A549 (cell line): Measurements from ENCODE around the gene ULK4. TPM values are rescaled to one million over a fixed set of nuclear protein-coding genes. Genes with fewer than 3 reads are reported as not detected.

Experiments
- ATAC-seq, 2 experiments: fragments of 200-7000 bp in 1 of 2; fragments of >200 bp in 1 of 2; cut with Nextera tagmentation in 1 of 2; cut with Tn5 transposase in 1 of 2; 3 replicates each; pipeline versions ENCODE4 v1.8.0 to v1.9.1; 2018 to 2020; ENCODE audit warnings: mild to moderate bottlenecking in 1 of 2, moderate library complexity in 1 of 2
- CTCF ChIA-PET: fragments of 300-600 bp; sonication (Branson Sonifier 250); formaldehyde crosslinking; extraction: SDS; loops from one replicate; lab custom pipeline; 2021; ENCODE audit warnings: antibody characterized with exemption, inconsistent platforms; lab: Yijun Ruan, JAX
- POLR2A ChIA-PET: fragments of 350-600 bp; formaldehyde crosslinking; extraction: SDS; loops from one replicate; lab custom pipeline; 2021; ENCODE audit warnings: antibody characterized with exemption, inconsistent platforms; lab: Yijun Ruan, JAX
- DNase-seq, 2 experiments: peaks; one replicate each; pipeline versions ENCODE4 v3.0.0 to v3.0.0-alpha.2; 2011 to 2016; ENCODE audit warnings: low read depth in 1 of 2, low spot score in 1 of 2
- FAIRE-seq: peaks from 2 replicates; lab custom pipeline; 2011; peaks lifted over from hg19 to GRCh38; lab: Jason Lieb, UNC
- H3K27ac ChIP-seq, 2 experiments: fragments of >200 bp; sonication (Bioruptor Twin); formaldehyde crosslinking; 3 replicates each; pipeline ENCODE4 v1.5.1; 2016 to 2017
- H3K4me1 ChIP-seq: fragments of >200 bp; sonication (Bioruptor Twin); formaldehyde crosslinking; 3 replicates; pipeline ENCODE4 v1.6.1; 2016
- H3K4me2 ChIP-seq: fragments of >200 bp; sonication (Bioruptor Twin); formaldehyde crosslinking; 3 replicates; pipeline ENCODE4 v1.6.1; 2016
- H3K4me3 ChIP-seq: fragments of >200 bp; sonication (Bioruptor Twin); formaldehyde crosslinking; 3 replicates; pipeline ENCODE4 v1.5.1; 2016
- H3K9me3 ChIP-seq: fragments of >200 bp; sonication (Bioruptor Twin); formaldehyde crosslinking; 3 replicates; pipeline ENCODE4 v1.6.1; 2016
- ATOH8 ChIP-seq: fragments of 250-450 bp; sonication (Bioruptor Pico); IDR thresholded peaks from 2 replicates; pipeline ENCODE4 v1.5.0; 2020; ENCODE audit warnings: low read depth, mild to moderate bottlenecking, moderate library complexity
- BHLHE40 ChIP-seq: IDR thresholded peaks from 2 replicates; pipeline ENCODE4 v1.6.1; 2012; ENCODE audit warnings: low read depth, low read length, inconsistent platforms
- CBX8 ChIP-seq: fragments of 200-600 bp; sonication (generic); IDR thresholded peaks from 2 replicates; pipeline ENCODE4 v1.6.1; 2016
- CTCF ChIP-seq: fragments of >200 bp; sonication (Bioruptor Twin); formaldehyde crosslinking; IDR thresholded peaks from 3 replicates; pipeline ENCODE4 v1.5.1; 2016
- EHMT2 ChIP-seq: fragments of 200-600 bp; sonication (generic); IDR thresholded peaks from 2 replicates; pipeline ENCODE4 v1.6.1; 2016; ENCODE audit warnings: antibody characterized with exemption, low read depth, mild to moderate bottlenecking, moderate library complexity
- ELK1 ChIP-seq: fragments of 150-350 bp; IDR thresholded peaks from 2 replicates; pipeline ENCODE4 v1.6.1; 2014; ENCODE audit warnings: low read depth, mild to moderate bottlenecking, low read length
- ESRRA ChIP-seq: fragments of 150-350 bp; IDR thresholded peaks from 2 replicates; pipeline ENCODE4 v1.6.1; 2014; ENCODE audit warnings: mild to moderate bottlenecking, low read length, borderline replicate concordance
- GATA3 ChIP-seq: IDR thresholded peaks from 2 replicates; pipeline ENCODE4 v1.6.1; 2012; ENCODE audit warnings: borderline replicate concordance
- JUN ChIP-seq, 2 experiments: fragments of >200 bp; sonication (Bioruptor Twin); formaldehyde crosslinking; IDR thresholded peaks; 2 replicates in 1 of 2; 3 replicates in 1 of 2; pipeline ENCODE4 v1.6.1; 2016 to 2017
- KDM1A ChIP-seq: fragments of 200-600 bp; sonication (generic); IDR thresholded peaks from 2 replicates; pipeline ENCODE4 v1.6.1; 2016; ENCODE audit warnings: low read depth, mild to moderate bottlenecking
- KDM5A ChIP-seq: fragments of 200-600 bp; sonication (generic); IDR thresholded peaks from 2 replicates; pipeline ENCODE4 v1.6.1; 2016; ENCODE audit warnings: antibody characterized with exemption, mild to moderate bottlenecking
- MAFK ChIP-seq: fragments of 450-650 bp; IDR thresholded peaks from 2 replicates; pipeline ENCODE4 v1.6.1; 2014; ENCODE audit not compliant: partially characterized antibody
- MAX ChIP-seq: IDR thresholded peaks from 2 replicates; pipeline ENCODE4 v1.6.1; 2012
- MYC ChIP-seq: IDR thresholded peaks from 2 replicates; pipeline ENCODE4 v1.6.1; 2012; ENCODE audit warnings: mild to moderate bottlenecking, inconsistent platforms, low read length, improper control_type of control experiment, borderline replicate concordance
- NPAS2 ChIP-seq: fragments of 250-450 bp; sonication (Bioruptor Pico); IDR thresholded peaks from 2 replicates; pipeline ENCODE4 v1.8.0; 2022; ENCODE audit warnings: mild to moderate bottlenecking, moderate library complexity, borderline replicate concordance
- NR3C1 ChIP-seq: fragments of >200 bp; sonication (Bioruptor Twin); formaldehyde crosslinking; IDR thresholded peaks from 3 replicates; pipeline ENCODE4 v1.6.1; 2017
- PBX3 ChIP-seq: IDR thresholded peaks from 2 replicates; pipeline ENCODE4 v1.6.1; 2012
- POLR2AphosphoS2 ChIP-seq: conservative IDR thresholded peaks from 2 replicates; pipeline ENCODE4 v1.6.1; 2012; ENCODE audit warnings: low read length, improper control_type of control experiment, inconsistent platforms
- RAD21 ChIP-seq, 2 experiments: fragments of >200 bp in 1 of 2; sonication (Bioruptor Twin) in 1 of 2; formaldehyde crosslinking in 1 of 2; IDR thresholded peaks in 1 of 2; conservative IDR thresholded peaks in 1 of 2; 2 replicates in 1 of 2; 3 replicates in 1 of 2; pipeline ENCODE4 v1.6.1; 2012 to 2018; ENCODE audit warnings: inconsistent platforms in 1 of 2
- RARB ChIP-seq: fragments of 250-450 bp; sonication (Bioruptor Pico); IDR thresholded peaks from 2 replicates; pipeline ENCODE4 v1.8.0; 2021; ENCODE audit warnings: mild to moderate bottlenecking, moderate library complexity
- REST ChIP-seq: fragments of 200-600 bp; sonication (generic); IDR thresholded peaks from 2 replicates; pipeline ENCODE4 v1.6.1; 2016; ENCODE audit warnings: antibody characterized with exemption, mild to moderate bottlenecking, moderate library complexity
- RNF2 ChIP-seq: fragments of 200-600 bp; sonication (generic); IDR thresholded peaks from 2 replicates; pipeline ENCODE4 v1.6.1; 2016; ENCODE audit warnings: low read depth, mild to moderate bottlenecking, antibody characterized with exemption, moderate library complexity, borderline replicate concordance
- SREBF2 ChIP-seq: fragments of 450-650 bp; IDR thresholded peaks from 2 replicates; pipeline ENCODE4 v1.6.1; 2014; ENCODE audit warnings: mild to moderate bottlenecking, moderate library complexity
- TP53 ChIP-seq: fragments of 250-450 bp; sonication (Bioruptor Pico); IDR thresholded peaks from 2 replicates; pipeline ENCODE4 v1.5.0; 2021; ENCODE audit warnings: mild to moderate bottlenecking, moderate library complexity
- ZSCAN20 ChIP-seq: fragments of 250-450 bp; sonication (Bioruptor Pico); IDR thresholded peaks from 2 replicates; pipeline ENCODE4 v1.8.0; 2022; ENCODE audit warnings: mild to moderate bottlenecking, moderate library complexity
- WGBS: methylation state at CpG from one replicate; pipeline ENCODE4 v1.1.6; 2017; ENCODE audit errors: missing lambda C conversion rate; 5-methylcytosine and 5-hydroxymethylcytosine counted together
- polyA plus RNA-seq, 4 experiments: library from polyadenylated mRNA; depleted of rRNA in 3 of 4; stranded (reverse); fragments of >200 nt; fragmentation: RNase III in 1 of 4; extraction: RNeasy Plus Mini Kit Qiagen cat#74134 plus additional on column Dnase treatment in 1 of 4; gene quantifications; 2 replicates in 3 of 4; 3 replicates in 1 of 4; pipeline ENCODE4 v1.2.3, GENCODE V29; 2011 to 2017

Gene ULK4
- polyA plus RNA-seq, 2 of the 4 experiments (the other 2 are of a cell fraction) = 4.9 to 7.7 TPM

GRCh38 chr3:41794748-41795589 is 166.9 kb downstream of the ULK4 start:
- CTCF ChIA-PET = interaction anchor here (0.6 kb wide), 1 partner anchor 297 kb away, joined by 3 read pairs; no protein-coding TSS in a partner anchor
- H3K9me3 ChIP-seq = no peaks in the 10 kb centered on the region
- no peak overlapping the region for H3K27ac ChIP-seq
- FAIRE-seq = no peak
- no peaks in the 10 kb centered on the region for H3K4me1 ChIP-seq
- H3K4me2 ChIP-seq = no peak overlapping the region
- H3K4me3 ChIP-seq = no peak overlapping the region
- no peak for DNase-seq
- 69% methylated on average over 5 of the region's 5 CpGs for WGBS
- POLR2A ChIA-PET = no interaction called here
- TF ChIP-seq ESRRA = no peak
- TF ChIP-seq REST = no peak
- TF ChIP-seq CBX8 = no peak
- TF ChIP-seq KDM1A = no peak
- no peak for TF ChIP-seq RAD21 (conservative IDR thresholded peaks at IDR 0.05 in 1 of 2, IDR thresholded peaks at IDR 0.05 in 1 of 2)
- no peak for TF ChIP-seq MAX
- TF ChIP-seq GATA3 = no peak
- no peak for TF ChIP-seq ATOH8 (CRISPR knock-in tag)
- no peak for TF ChIP-seq NR3C1
- no peak for TF ChIP-seq SREBF2
- no peak for TF ChIP-seq EHMT2
- no peak for TF ChIP-seq ELK1
- TF ChIP-seq NPAS2 (CRISPR knock-in tag) = no peak
- TF ChIP-seq JUN (IDR thresholded peaks at IDR 0.05) = no peak
- TF ChIP-seq BHLHE40 = no peak
- no peak for TF ChIP-seq CTCF
- ATAC-seq = no peak

GRCh38 chr3:41792806-41793205 is 169.1 kb downstream of the ULK4 start:
- ChIA-PET POLR2A (no interaction called here), CTCF (no interaction called here)
- FAIRE-seq (no peak), DNase-seq (no peak), ATAC-seq (no peak)
- 94% methylated on average over 7 of the region's 7 CpGs for WGBS
- no peaks in the 10 kb centered on the region for H3K9me3 ChIP-seq
- no peak overlapping the region for H3K27ac ChIP-seq
- H3K4me1 ChIP-seq = no peaks in the 10 kb centered on the region
- H3K4me2 ChIP-seq = no peak overlapping the region
- no peak overlapping the region for H3K4me3 ChIP-seq
- TF ChIP-seq TP53 (CRISPR knock-in tag) (no peak), MYC (no peak), MAX (no peak), POLR2AphosphoS2 (no peak), MAFK (no peak), PBX3 (no peak), ZSCAN20 (no peak), RNF2 (no peak), KDM5A (no peak), CTCF (no peak), RARB (CRISPR knock-in tag) (no peak)
